Measurements from ENCODE around the gene HDAC4. TPM values are rescaled to one million over a fixed set of nuclear protein-coding genes. Genes with fewer than 3 reads are reported as not detected.

Gene HDAC4
- total RNA-seq, 1 experiment from 2014 or later, result 47.6 TPM

DNA sequence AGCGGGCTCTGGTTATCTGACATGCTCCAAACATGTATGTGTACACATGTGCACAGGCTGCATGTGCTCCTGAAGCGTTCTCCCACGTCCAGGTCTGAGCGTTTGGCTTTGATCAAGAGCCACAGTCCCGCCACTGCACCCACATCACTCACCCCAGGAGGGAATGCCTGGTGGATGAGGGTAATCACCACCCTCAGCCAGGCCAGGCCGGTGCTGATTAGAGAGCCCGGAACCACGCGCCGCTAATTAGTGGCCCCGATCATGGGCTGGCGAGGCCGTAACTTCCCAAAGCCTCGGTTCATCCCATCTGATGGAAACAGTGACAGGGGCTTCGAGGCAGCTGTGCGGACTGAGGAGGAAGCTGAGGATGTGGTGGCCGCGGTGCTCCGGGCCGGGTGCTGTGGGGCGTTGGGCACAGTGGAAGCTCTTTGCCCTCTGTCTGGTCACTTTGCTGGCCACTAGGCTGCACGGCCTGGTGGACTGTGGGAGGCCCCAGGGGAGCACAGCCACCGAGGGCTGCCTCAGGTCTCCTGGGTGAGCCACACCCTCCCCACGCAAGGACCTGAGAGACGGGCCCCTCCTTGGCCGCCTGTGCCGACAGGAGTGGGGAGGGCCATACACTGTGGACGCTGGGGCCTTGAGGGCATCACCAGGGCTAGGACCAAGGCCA lies 333.5 kb downstream of the HDAC4 start:
- no peaks in the 10 kb centered on the region for H4K20me1 ChIP-seq (ENCODE audit: insufficient read depth)
- H3K9ac ChIP-seq (ENCODE audit: low read length), result no peak overlapping the region
- no TSS peak for BruUV-seq (replicated peaks)
- ChIA-PET CTCF (no interaction called here), POLR2A (no interaction called here), RAD21 (ENCODE audit: low non-redundant PET in 1 of 2, low total read pairs in 2 of 2, uncharacterized antibody in 2 of 2, unreplicated experiment in 2 of 2) (no interaction called here)
- no peaks in the 10 kb centered on the region for H3K27me3 ChIP-seq (ENCODE audit: insufficient read depth, low read length)
- no peak overlapping the region for H3K4me3 ChIP-seq (replicated peaks in 1 of 2; ENCODE audit: low read depth in 1 of 2, low read length in 2 of 2)
- H3K27ac ChIP-seq (ENCODE audit: low read depth, low read length), result no peak overlapping the region
- no peaks in the 10 kb centered on the region for H3K9me3 ChIP-seq (ENCODE audit: control insufficient read depth in 1 of 2, insufficient read depth in 1 of 2, low read depth in 1 of 2, low read length in 2 of 2)
- H3K4me2 ChIP-seq (ENCODE audit: low read length), result no peak overlapping the region
- no peaks in the 10 kb centered on the region for H3K9me2 ChIP-seq (ENCODE audit: insufficient read depth)
- TF ChIP-seq, protein P1, sequence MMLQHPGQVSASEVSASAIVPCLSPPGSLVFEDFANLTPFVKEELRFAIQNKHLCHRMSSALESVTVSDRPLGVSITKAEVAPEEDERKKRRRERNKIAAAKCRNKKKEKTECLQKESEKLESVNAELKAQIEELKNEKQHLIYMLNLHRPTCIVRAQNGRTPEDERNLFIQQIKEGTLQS (IDR thresholded peaks at IDR 0.05), result no peak
- no peak for TF ChIP-seq ELF1 (IDR thresholded peaks at IDR 0.05; ENCODE audit: borderline replicate concordance, low read depth)
- TF ChIP-seq SRF (IDR thresholded peaks at IDR 0.05; ENCODE audit: low read depth), result no peak
- peaks cover 0 to 4% of the 10 kb centered on the region in 2 experiments; a peak in 2 of 4 replicates for H3K36me3 ChIP-seq (ENCODE audit: control insufficient read depth in 1 of 2, insufficient read depth in 2 of 2, low read length in 2 of 2)
- intact Hi-C loops (cut with micrococcal nuclease), result no loop called here
- H3K79me2 ChIP-seq (ENCODE audit: insufficient read depth, low read length), result no peaks in the 10 kb centered on the region
- ATAC-seq, result no peak
- H3K4me1 ChIP-seq (ENCODE audit: control insufficient read depth in 1 of 2, insufficient read depth in 2 of 2, low read length in 2 of 2), result peaks cover 12 to 13% of the 10 kb centered on the region in 2 experiments
- no peak overlapping the region for H2AFZ ChIP-seq (ENCODE audit: low read depth, low read length, poor library complexity, severe bottlenecking)
- DNase-seq (ENCODE audit: low read depth, low spot score), result no peak

DNA sequence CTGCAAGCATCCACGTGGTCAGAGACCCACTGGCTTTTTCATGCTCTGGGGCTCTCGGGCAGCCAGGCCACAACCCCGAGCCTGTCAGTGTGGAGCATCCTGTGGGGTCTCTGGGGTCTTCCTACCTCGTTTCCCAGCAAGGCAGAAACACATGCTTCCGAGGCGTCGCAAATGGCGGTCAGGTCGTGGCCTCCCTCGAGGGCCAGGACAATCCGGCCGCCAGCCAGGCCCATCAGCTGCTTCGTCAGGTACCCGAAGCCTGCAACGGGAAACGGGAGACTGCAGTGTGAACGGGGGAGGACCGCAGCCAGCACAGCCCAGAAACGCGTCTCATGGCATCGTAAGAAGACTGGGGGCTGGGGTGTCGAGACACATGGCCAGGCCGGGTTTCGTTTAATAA lies 334.2 kb downstream of the HDAC4 start:
- no peaks in the 10 kb centered on the region for H3K9me2 ChIP-seq (ENCODE audit: insufficient read depth)
- H3K4me1 ChIP-seq (ENCODE audit: control insufficient read depth in 1 of 2, insufficient read depth in 2 of 2, low read length in 2 of 2), result peaks cover 12 to 13% of the 10 kb centered on the region in 2 experiments
- no peak overlapping the region for H2AFZ ChIP-seq (ENCODE audit: low read depth, low read length, poor library complexity, severe bottlenecking)
- no peak overlapping the region for H3K9ac ChIP-seq (ENCODE audit: low read length)
- H3K27me3 ChIP-seq (ENCODE audit: insufficient read depth, low read length), result no peaks in the 10 kb centered on the region
- ChIA-PET RAD21 (ENCODE audit: low non-redundant PET in 1 of 2, low total read pairs in 2 of 2, uncharacterized antibody in 2 of 2, unreplicated experiment in 2 of 2) (no interaction called here), POLR2A (no interaction called here), CTCF (no interaction called here)
- H3K4me3 ChIP-seq (replicated peaks in 1 of 2; ENCODE audit: low read depth in 1 of 2, low read length in 2 of 2), result no peak overlapping the region
- no TSS peak for BruUV-seq (replicated peaks)
- no peaks in the 10 kb centered on the region for H4K20me1 ChIP-seq (ENCODE audit: insufficient read depth)
- no peaks in the 10 kb centered on the region for H3K79me2 ChIP-seq (ENCODE audit: insufficient read depth, low read length)
- intact Hi-C loops (cut with micrococcal nuclease), result no loop called here
- H3K9me3 ChIP-seq (ENCODE audit: control insufficient read depth in 1 of 2, insufficient read depth in 1 of 2, low read depth in 1 of 2, low read length in 2 of 2), result no peaks in the 10 kb centered on the region
- ATAC-seq, result no peak
- no peak for DNase-seq (ENCODE audit: low read depth, low spot score)
- H3K27ac ChIP-seq (ENCODE audit: low read depth, low read length), result no peak overlapping the region
- no peak overlapping the region for H3K4me2 ChIP-seq (ENCODE audit: low read length)
- peaks cover 0 to 4% of the 10 kb centered on the region in 2 experiments; a peak in 2 of 4 replicates for H3K36me3 ChIP-seq (ENCODE audit: control insufficient read depth in 1 of 2, insufficient read depth in 2 of 2, low read length in 2 of 2)
- TF ChIP-seq ZBTB33 (IDR thresholded peaks at IDR 0.05; ENCODE audit: extremely low read depth, insufficient replicate concordance, low read length), result no peak
- no peak for TF ChIP-seq YY1 (IDR thresholded peaks at IDR 0.05; ENCODE audit: extremely low read depth, insufficient replicate concordance, low read depth, low read length)
- TF ChIP-seq CEBPB (IDR thresholded peaks at IDR 0.05; ENCODE audit: low read depth), result no peak
- TF ChIP-seq, protein P1 (IDR thresholded peaks at IDR 0.05), result no peak
- no peak for TF ChIP-seq FOSL1 (IDR thresholded peaks at IDR 0.05; ENCODE audit: low read depth)
